Right lobe of liver (tissue), 4 donors: ENCODE results near the gene NKAIN2.

Source experiments
- CTCF ChIP-seq, 4 donors: fragments of 200-600 bp in 3 of 4; fragments of 450-650 bp in 1 of 4; IDR thresholded peaks; one replicate each; pipeline versions ENCODE4 v1.5.1 to v1.8.0; 2016 to 2022; ENCODE audit warnings: antibody characterized with exemption in 4 of 4, mild to moderate bottlenecking in 2 of 4
- POLR2A ChIP-seq: fragments of 450-650 bp; IDR thresholded peaks from one replicate; pipeline ENCODE4 v1.6.1; 2017; ENCODE audit warnings: antibody characterized with exemption, mild to moderate bottlenecking
- donor health status: DM: no; HTN: no; CAD: no.
- donor health status: DM: no; HTN: no; CAD: no.
- donor health status: DM: no; HTN: yes; CAD: no.

- TF ChIP-seq CTCF (IDR thresholded peaks at IDR 0.05) (no peak), POLR2A (no peak)
Measured at GRCh38 chr6:124772733-124773319, 969.2 kb downstream of the NKAIN2 start.
